CD14-positive monocyte (primary cell): ENCODE results near the gene LLGL2. TPM values are rescaled to one million over a fixed set of nuclear protein-coding genes. Genes with fewer than 3 reads are reported as not detected.

Source experiments
- DNase-seq, 3 donors: peaks; one replicate each; pipeline ENCODE4 v3.0.0-alpha.2; 2011 to 2022
- H2AFZ ChIP-seq: 2 replicates; pipeline ENCODE4 v1.6.0; 2012; ENCODE audit warnings: mild to moderate bottlenecking, low read depth, low read length, inconsistent platforms; ENCODE audit not compliant: insufficient read depth, poor library complexity, severe bottlenecking
- H3K27ac ChIP-seq, 2 donors: 1 replicate in 1 of 2; 2 replicates in 1 of 2; pipeline ENCODE4 v1.5.1; 2012 to 2013; ENCODE audit warnings: low read length in 2 of 2, control low read depth in 1 of 2, inconsistent platforms in 1 of 2, low read depth in 1 of 2, mild to moderate bottlenecking in 1 of 2
- H3K27me3 ChIP-seq, 2 donors: one replicate each; pipeline versions ENCODE4 v1.6.0 to v1.6.1; 2011 to 2013; ENCODE audit warnings: low read length in 2 of 2; ENCODE audit not compliant: control insufficient read depth in 2 of 2, insufficient read depth in 2 of 2
- H3K36me3 ChIP-seq, 2 donors: replicated peaks in 1 of 2; 1 replicate in 1 of 2; 2 replicates in 1 of 2; pipeline versions ENCODE4 v1.5.1 to v1.6.1; 2012 to 2013; ENCODE audit warnings: low read length in 2 of 2, control low read depth in 1 of 2, inconsistent platforms in 1 of 2, mild to moderate bottlenecking in 1 of 2; ENCODE audit not compliant: insufficient read depth in 2 of 2, control insufficient read depth in 1 of 2
- H3K4me1 ChIP-seq, 2 donors: 1 replicate in 1 of 2; 2 replicates in 1 of 2; pipeline versions ENCODE4 v1.5.1 to v1.6.1; 2012 to 2013; ENCODE audit warnings: low read length in 2 of 2, control low read depth in 1 of 2, inconsistent platforms in 1 of 2, mild to moderate bottlenecking in 1 of 2, moderate library complexity in 1 of 2; ENCODE audit not compliant: insufficient read depth in 2 of 2, control insufficient read depth in 1 of 2
- H3K4me2 ChIP-seq: replicated peaks from 2 replicates; pipeline ENCODE3; 2012; ENCODE audit warnings: low read length, moderate library complexity, mild to moderate bottlenecking; ENCODE audit not compliant: poor library complexity, severe bottlenecking; ENCODE audit errors: extremely low read depth
- H3K4me3 ChIP-seq, 3 experiments: fragments of 200-600 bp in 1 of 3; sonication (generic) in 1 of 3; replicated peaks in 1 of 3; 1 replicate in 2 of 3; 2 replicates in 1 of 3; pipeline ENCODE4 v1.5.1; 2011 to 2013; ENCODE audit warnings: low read length in 3 of 3, mild to moderate bottlenecking in 3 of 3, control low read depth in 2 of 3, low read depth in 2 of 3, inconsistent platforms in 1 of 3, moderate library complexity in 1 of 3
- H3K79me2 ChIP-seq: 2 replicates; pipeline ENCODE4 v1.6.0; 2012; ENCODE audit warnings: mild to moderate bottlenecking, control low read depth, inconsistent platforms, low read length, moderate library complexity; ENCODE audit not compliant: insufficient read depth
- H3K9ac ChIP-seq: 2 replicates; pipeline ENCODE4 v1.6.0; 2017; ENCODE audit warnings: low read length, mild to moderate bottlenecking; ENCODE audit not compliant: insufficient read depth, poor library complexity, severe bottlenecking
- H3K9me3 ChIP-seq, 2 donors: replicated peaks in 1 of 2; 1 replicate in 1 of 2; 2 replicates in 1 of 2; pipeline versions ENCODE4 v1.5.1 to v1.6.1; 2012 to 2013; ENCODE audit warnings: low read length in 2 of 2, control low read depth in 1 of 2; ENCODE audit not compliant: control insufficient read depth in 1 of 2, insufficient read depth in 1 of 2
- H4K20me1 ChIP-seq: 2 replicates; pipeline ENCODE4 v1.6.0; 2012; ENCODE audit warnings: mild to moderate bottlenecking, low read length, control low read depth, moderate library complexity; ENCODE audit not compliant: insufficient read depth
- H3K27ac Mint-ChIP-seq, 7 donors: one replicate each; pipeline ENCODE4 v1.8.0; 2020; ENCODE audit warnings: mild to moderate bottlenecking in 7 of 7, mixed read lengths in 7 of 7, moderate library complexity in 6 of 7, inconsistent platforms in 2 of 7
- H3K27me3 Mint-ChIP-seq, 3 donors: one replicate each; pipeline ENCODE4 v1.8.0; 2021 to 2022; ENCODE audit warnings: low read depth in 3 of 3, mild to moderate bottlenecking in 3 of 3, mixed read lengths in 3 of 3, moderate library complexity in 3 of 3, inconsistent platforms in 1 of 3
- H3K36me3 Mint-ChIP-seq, 2 donors: one replicate each; pipeline ENCODE4 v1.8.0; 2020; ENCODE audit warnings: mixed read lengths in 2 of 2, inconsistent platforms in 1 of 2, mild to moderate bottlenecking in 1 of 2
- H3K4me1 Mint-ChIP-seq: one replicate; pipeline ENCODE4 v1.8.0; 2020; ENCODE audit warnings: mild to moderate bottlenecking, mixed read lengths
- H3K4me3 Mint-ChIP-seq, 2 donors: one replicate each; pipeline ENCODE4 v1.8.0; 2020; ENCODE audit warnings: mild to moderate bottlenecking in 2 of 2, mixed read lengths in 2 of 2, moderate library complexity in 1 of 2
- H3K9me3 Mint-ChIP-seq, 7 donors: one replicate each; pipeline ENCODE4 v1.8.0; 2020 to 2022; ENCODE audit warnings: mixed read lengths in 7 of 7, mild to moderate bottlenecking in 6 of 7, moderate library complexity in 6 of 7, inconsistent platforms in 2 of 7
- WGBS: methylation state at CpG from one replicate; pipeline ENCODE4 v1.1.5; 2013; ENCODE audit warnings: missing lambda C conversion rate; ENCODE audit not compliant: insufficient coverage; 5-methylcytosine and 5-hydroxymethylcytosine counted together
- intact Hi-C, 2 donors: fragments of 100-400 bp; cut with micrococcal nuclease; formaldehyde crosslinking; loops; one replicate each; pipeline versions ENCODE4 v1.15.0 to v1.15.1; 2023
- polyA plus RNA-seq, 3 donors: library from polyadenylated mRNA; depleted of rRNA in 1 of 3; unstranded in 2 of 3; stranded (reverse) in 1 of 3; fragments of 300-500 nt in 2 of 3; fragments of >200 nt in 1 of 3; fragmentation: Illumina TruSeq in 2 of 3; gene quantifications; 1 replicate in 2 of 3; 2 replicates in 1 of 3; pipeline ENCODE4 v1.2.3, GENCODE V29; 2012 to 2021
- TF ChIP-seq, protein P1 (sequence below): fragments of 200-600 bp; IDR thresholded peaks from one replicate; pipeline ENCODE4 v1.8.0; 2022; ENCODE audit warnings: antibody characterized with exemption, mild to moderate bottlenecking

LLGL2 gene
- polyA plus RNA-seq, 3 donors: 4.8 to 7.5 (median 5.5) TPM

DNA sequence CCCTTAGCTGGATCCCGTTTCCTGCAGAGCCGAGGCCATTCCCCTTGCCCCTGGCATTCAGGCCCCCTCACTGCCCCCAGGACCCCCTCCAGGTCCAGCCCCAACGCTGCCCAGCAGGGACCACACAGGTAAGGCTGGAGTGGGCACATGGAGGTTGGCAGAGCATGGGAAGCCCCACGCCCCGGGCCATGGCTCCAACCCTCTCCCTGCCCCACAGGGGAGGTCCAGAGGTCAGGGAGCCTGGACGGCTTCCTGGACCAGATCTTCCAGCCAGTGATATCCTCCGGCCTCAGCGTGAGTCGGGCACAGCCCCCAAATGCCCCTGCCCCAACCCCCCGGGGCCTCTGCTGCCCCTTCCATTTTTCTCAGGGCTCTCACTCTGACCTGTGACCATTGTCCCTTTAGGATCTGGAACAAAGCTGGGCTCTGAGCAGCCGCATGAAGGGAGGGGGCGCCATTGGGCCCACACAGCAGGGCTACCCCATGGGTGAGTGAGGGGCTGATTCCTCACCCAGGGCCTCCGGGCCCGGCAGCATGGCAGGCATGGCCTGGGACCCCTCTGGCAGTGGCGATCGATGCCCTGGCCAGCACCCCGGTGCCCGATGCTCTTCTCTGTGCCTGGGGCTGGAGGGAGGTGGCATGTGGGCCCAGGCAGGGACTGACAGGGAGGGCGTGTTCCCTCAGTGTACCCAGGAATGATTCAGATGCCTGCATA lies 89.2 kb downstream of the LLGL2 start:
- Histone ChIP-seq H3K36me3 (peaks cover 93 to 99% of the 10 kb centered on the region in 2 donors), H3K9me3 (no peaks in the 10 kb centered on the region), H2AFZ (no peak overlapping the region), H3K4me3 (no peak overlapping the region), H3K4me2 (no peak overlapping the region), H3K27ac (no peak overlapping the region), H3K27me3 (no peaks in the 10 kb centered on the region), H3K9ac (no peak overlapping the region), H4K20me1 (no peaks in the 10 kb centered on the region), H3K4me1 (no peaks in the 10 kb centered on the region), H3K79me2 (no peaks in the 10 kb centered on the region)
- H3K27me3 Mint-ChIP-seq: peaks cover 0 to 2% (median 0%) of the 10 kb centered on the region in 3 donors
- DNase-seq: no peak
- H3K9me3 Mint-ChIP-seq: no peaks in the 10 kb centered on the region
- no peaks in the 10 kb centered on the region for H3K4me1 Mint-ChIP-seq
- no peak overlapping the region for H3K4me3 Mint-ChIP-seq
- intact Hi-C loops: no loop called here
- TF ChIP-seq, protein P1, sequence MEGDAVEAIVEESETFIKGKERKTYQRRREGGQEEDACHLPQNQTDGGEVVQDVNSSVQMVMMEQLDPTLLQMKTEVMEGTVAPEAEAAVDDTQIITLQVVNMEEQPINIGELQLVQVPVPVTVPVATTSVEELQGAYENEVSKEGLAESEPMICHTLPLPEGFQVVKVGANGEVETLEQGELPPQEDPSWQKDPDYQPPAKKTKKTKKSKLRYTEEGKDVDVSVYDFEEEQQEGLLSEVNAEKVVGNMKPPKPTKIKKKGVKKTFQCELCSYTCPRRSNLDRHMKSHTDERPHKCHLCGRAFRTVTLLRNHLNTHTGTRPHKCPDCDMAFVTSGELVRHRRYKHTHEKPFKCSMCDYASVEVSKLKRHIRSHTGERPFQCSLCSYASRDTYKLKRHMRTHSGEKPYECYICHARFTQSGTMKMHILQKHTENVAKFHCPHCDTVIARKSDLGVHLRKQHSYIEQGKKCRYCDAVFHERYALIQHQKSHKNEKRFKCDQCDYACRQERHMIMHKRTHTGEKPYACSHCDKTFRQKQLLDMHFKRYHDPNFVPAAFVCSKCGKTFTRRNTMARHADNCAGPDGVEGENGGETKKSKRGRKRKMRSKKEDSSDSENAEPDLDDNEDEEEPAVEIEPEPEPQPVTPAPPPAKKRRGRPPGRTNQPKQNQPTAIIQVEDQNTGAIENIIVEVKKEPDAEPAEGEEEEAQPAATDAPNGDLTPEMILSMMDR: no peak
- H3K27ac Mint-ChIP-seq: no peak overlapping the region
- 98% methylated on average over 17 of the region's 19 CpGs for WGBS
- H3K36me3 Mint-ChIP-seq: peaks cover 59 to 91% of the 10 kb centered on the region in 2 donors

DNA sequence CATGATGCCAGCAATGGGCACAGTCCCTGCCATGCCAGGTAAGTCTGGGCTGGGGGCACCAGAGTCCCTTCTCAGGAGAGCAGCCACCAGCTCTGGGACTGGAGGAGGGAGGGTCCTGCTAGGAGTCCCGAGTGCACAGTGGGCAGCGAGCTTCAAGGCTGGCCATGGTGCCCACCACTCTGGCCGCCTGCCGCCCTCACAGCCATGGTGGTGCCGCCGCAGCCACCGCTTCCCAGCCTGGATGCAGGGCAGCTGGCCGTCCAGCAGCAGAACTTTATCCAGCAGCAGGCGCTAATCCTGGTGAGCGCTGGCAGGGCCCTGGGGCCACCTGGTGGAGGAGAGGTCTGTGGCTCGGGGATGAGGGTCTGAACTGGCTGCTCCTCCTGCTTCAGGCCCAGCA lies 89.8 kb downstream of the LLGL2 start:
- no peak for DNase-seq
- H3K9me3 Mint-ChIP-seq: no peaks in the 10 kb centered on the region
- H3K27ac Mint-ChIP-seq: no peak overlapping the region
- H3K36me3 Mint-ChIP-seq: peaks cover 62 to 91% of the 10 kb centered on the region in 2 donors
- Histone ChIP-seq H3K4me1 (no peaks in the 10 kb centered on the region), H3K9me3 (no peaks in the 10 kb centered on the region), H3K4me2 (no peak overlapping the region), H3K27me3 (no peaks in the 10 kb centered on the region), H3K27ac (no peak overlapping the region), H3K36me3 (peaks cover 94 to 100% of the 10 kb centered on the region in 2 donors), H3K4me3 (no peak overlapping the region), H3K79me2 (no peaks in the 10 kb centered on the region), H2AFZ (no peak overlapping the region), H4K20me1 (no peaks in the 10 kb centered on the region), H3K9ac (no peak overlapping the region)
- 98% methylated on average over 10 of the region's 11 CpGs for WGBS
- peaks cover 0 to 2% (median 0%) of the 10 kb centered on the region in 3 donors for H3K27me3 Mint-ChIP-seq
- intact Hi-C loops: no loop called here
- H3K4me1 Mint-ChIP-seq: no peaks in the 10 kb centered on the region
- TF ChIP-seq, protein P1: no peak
- H3K4me3 Mint-ChIP-seq: no peak overlapping the region
